HepG2 (cell line): Measurements from ENCODE around the gene WBP2NL. TPM values are rescaled to one million over a fixed set of nuclear protein-coding genes. Genes with fewer than 3 reads are reported as not detected.

Experiments
- ATAC-seq: fragments of 200-7000 bp; cut with Tn5 transposase; 3 replicates; pipeline ENCODE4 v1.9.1; 2020; ENCODE audit warnings: mild to moderate bottlenecking, moderate library complexity
- BruUV-seq: library from RNA; stranded (reverse); fragments of 400-500 nt; replicated peaks from 2 replicates; lab custom pipeline; 2021; lab: Mats Ljungman, UMichigan
- CTCF ChIA-PET: fragments of 300-600 bp; formaldehyde crosslinking; extraction: SDS; loops from one replicate; lab custom pipeline; 2021; ENCODE audit warnings: low total read pairs, inconsistent platforms, low intra/inter-chr PET ratio; lab: Yijun Ruan, JAX
- POLR2A ChIA-PET: fragments of 350-600 bp; sonication (Branson Sonifier 250); formaldehyde crosslinking; loops from one replicate; lab custom pipeline; 2020; ENCODE audit warnings: antibody characterized with exemption, inconsistent platforms; lab: Yijun Ruan, JAX
- DNase-seq: peaks from one replicate; pipeline ENCODE4 v3.0.0-alpha.2; 2015; ENCODE audit warnings: low spot score
- FAIRE-seq: peaks from 3 replicates; lab custom pipeline; 2011; peaks lifted over from hg19 to GRCh38; lab: Jason Lieb, UNC
- H2AFZ ChIP-seq: one replicate; pipeline ENCODE4 v1.6.1; 2011; ENCODE audit warnings: low read length, inconsistent platforms
- H3K27ac ChIP-seq: fragments of 300-600 bp; 3 replicates; pipeline ENCODE4 v1.8.0; 2011; ENCODE audit warnings: mixed run types, mild to moderate bottlenecking, mixed read lengths, low read length, inconsistent platforms; ENCODE audit not compliant: insufficient read depth; ENCODE audit errors: extremely low read length
- H3K27me3 ChIP-seq, 2 experiments: fragments of 200-600 bp in 1 of 2; 2 replicates in 1 of 2; 3 replicates in 1 of 2; pipeline versions ENCODE4 v1.6.0 to v1.8.0; 2011; ENCODE audit warnings: low read length in 2 of 2, mild to moderate bottlenecking in 2 of 2, moderate library complexity in 2 of 2, inconsistent platforms in 1 of 2; ENCODE audit not compliant: insufficient read depth in 2 of 2, control insufficient read depth in 1 of 2
- H3K36me3 ChIP-seq, 2 experiments: fragments of 200-600 bp in 1 of 2; replicated peaks in 1 of 2; 2 replicates in 1 of 2; 3 replicates in 1 of 2; pipeline versions ENCODE4 v1.5.1 to v1.8.0; 2011; ENCODE audit warnings: low read length in 2 of 2, inconsistent platforms in 1 of 2; ENCODE audit not compliant: insufficient read depth in 2 of 2, control insufficient read depth in 1 of 2
- H3K4me1 ChIP-seq: 2 replicates; pipeline ENCODE4 v1.5.1; 2012; ENCODE audit warnings: low read length, inconsistent platforms; ENCODE audit not compliant: insufficient read depth
- H3K4me2 ChIP-seq: 2 replicates; pipeline ENCODE4 v1.6.0; 2011; ENCODE audit warnings: low read depth, low read length, inconsistent platforms
- H3K4me3 ChIP-seq, 3 experiments: fragments of 200-600 bp in 1 of 3; sonication (generic), shearing (Covaris generic) in 1 of 3; replicated peaks in 1 of 3; 2 replicates each; pipeline ENCODE4 v1.5.1; 2011 to 2016; ENCODE audit warnings: low read length in 3 of 3, inconsistent platforms in 2 of 3, low read depth in 2 of 3, mild to moderate bottlenecking in 2 of 3, control low read depth in 1 of 3, mixed read lengths in 1 of 3; ENCODE audit not compliant: insufficient read depth in 1 of 3
- H3K79me2 ChIP-seq: one replicate; pipeline ENCODE4 v1.6.1; 2011; ENCODE audit warnings: low read length, inconsistent platforms; ENCODE audit not compliant: insufficient read depth
- H3K9ac ChIP-seq: 2 replicates; pipeline ENCODE4 v1.6.0; 2011; ENCODE audit warnings: mild to moderate bottlenecking, low read depth, low read length, inconsistent platforms; ENCODE audit not compliant: insufficient read depth
- H3K9me3 ChIP-seq: 2 replicates; pipeline ENCODE4 v1.5.1; 2012; ENCODE audit warnings: mild to moderate bottlenecking, low read length
- H4K20me1 ChIP-seq: 2 replicates; pipeline ENCODE4 v1.6.0; 2011; ENCODE audit warnings: inconsistent platforms, mild to moderate bottlenecking, low read length, moderate library complexity; ENCODE audit not compliant: insufficient read depth
- GTF2F1 ChIP-seq: fragments of 150-350 bp; IDR thresholded peaks from 2 replicates; pipeline ENCODE4 v1.6.1; 2014; ENCODE audit warnings: low read length
- KAT8 ChIP-seq: IDR thresholded peaks from 2 replicates; pipeline ENCODE4 v1.6.1; 2016; ENCODE audit warnings: missing genetic modification reagents, missing compliant biosample characterization
- KLF16 ChIP-seq, 2 experiments: sonication (generic) in 1 of 2; formaldehyde crosslinking in 1 of 2; IDR thresholded peaks; 2 replicates each; pipeline versions ENCODE4 v1.6.1 to v1.8.0; 2016 to 2023; ENCODE audit warnings: missing genetic modification reagents in 2 of 2, missing compliant biosample characterization in 1 of 2
- NAIF1 ChIP-seq: sonication (generic); formaldehyde crosslinking; IDR thresholded peaks from 2 replicates; pipeline ENCODE4 v1.5.0; 2020; ENCODE audit warnings: mild to moderate bottlenecking, missing genetic modification reagents, borderline replicate concordance
- REXO4 ChIP-seq: sonication (generic); formaldehyde crosslinking; IDR thresholded peaks from 2 replicates; pipeline ENCODE4 v1.8.0; 2022; ENCODE audit warnings: missing genetic modification reagents, mild to moderate bottlenecking, borderline replicate concordance
- THAP11 ChIP-seq: IDR thresholded peaks from 2 replicates; pipeline ENCODE4 v1.6.1; 2016; ENCODE audit warnings: missing biosample characterization, missing genetic modification reagents
- TOE1 ChIP-seq: sonication (generic); formaldehyde crosslinking; IDR thresholded peaks from 2 replicates; pipeline ENCODE4 v1.4.0; 2020; ENCODE audit warnings: mild to moderate bottlenecking, missing genetic modification reagents
- ZNF160 ChIP-seq: sonication (generic); formaldehyde crosslinking; IDR thresholded peaks from 2 replicates; pipeline ENCODE4 v1.8.0; 2022; ENCODE audit warnings: mild to moderate bottlenecking, inconsistent platforms, missing genetic modification reagents
- ZNF260 ChIP-seq: sonication (generic); formaldehyde crosslinking; IDR thresholded peaks from 2 replicates; pipeline ENCODE4 v1.4.0; 2020; ENCODE audit warnings: missing genetic modification reagents, low read depth, mild to moderate bottlenecking, borderline replicate concordance
- ZNF317 ChIP-seq: sonication (generic); formaldehyde crosslinking; IDR thresholded peaks from 2 replicates; pipeline ENCODE4 v1.5.0; 2020; ENCODE audit warnings: mild to moderate bottlenecking, missing genetic modification reagents
- WGBS: methylation state at CpG from one replicate; pipeline ENCODE4 v1.1.6; 2017; ENCODE audit warnings: low lambda C conversion rate; 5-methylcytosine and 5-hydroxymethylcytosine counted together
- in situ Hi-C: cut with HindIII; loops from 2 replicates; pipeline ENCODE4 v1.10.0; 2017; ENCODE audit warnings: low pct_unique_long_range_greater_than_20kb; ENCODE audit not compliant: extremely low pct_ligation_motif_present
- intact Hi-C: fragments of 100-400 bp; cut with micrococcal nuclease; formaldehyde crosslinking; loops from one replicate; pipeline ENCODE4 v1.10.0; 2022; ENCODE audit not compliant: unreplicated experiment
- polyA plus RNA-seq, 8 experiments: library from polyadenylated mRNA; depleted of rRNA in 3 of 8; stranded (reverse) in 7 of 8; unstranded in 1 of 8; fragments of >200 nt; fragmentation: Illumina TruSeq in 4 of 8; extraction: Trizol in 4 of 8; gene quantifications; 2 replicates each; pipeline versions ENCODE4 v1.2.1 to v1.2.3, GENCODE V29; 2011 to 2016; ENCODE audit warnings: low read depth in 4 of 8, missing spikeins in 1 of 8, mixed read lengths in 1 of 8; ENCODE audit not compliant: insufficient read depth in 1 of 8
- total RNA-seq, 5 experiments: library from RNA; depleted of rRNA; stranded (reverse); fragments of >200 nt; fragmentation: Illumina TruSeq; extraction: Trizol; gene quantifications; 2 replicates each; pipeline ENCODE4 v1.2.3, GENCODE V29; 2016; ENCODE audit warnings: low read depth in 1 of 5
- TF ChIP-seq, protein P1 (sequence below): IDR thresholded peaks from 2 replicates; pipeline ENCODE4 v1.6.1; 2016; ENCODE audit warnings: low read depth, borderline replicate concordance
- TF ChIP-seq, protein P2 (sequence below): sonication (generic); formaldehyde crosslinking; IDR thresholded peaks from 2 replicates; pipeline ENCODE4 v1.8.1; 2023; ENCODE audit warnings: mild to moderate bottlenecking, moderate library complexity, missing genetic modification reagents
- TF ChIP-seq, protein P3 (sequence below): sonication (generic); formaldehyde crosslinking; IDR thresholded peaks from 2 replicates; pipeline ENCODE4 v1.5.0; 2020; ENCODE audit warnings: mild to moderate bottlenecking, missing genetic modification reagents, borderline replicate concordance

The WBP2NL gene
- total and polyA plus RNA-seq, 2 of the 13 experiments (the other 11 are each of a cell fraction or from before 2014, with no cell fraction given) = not detected

DNA sequence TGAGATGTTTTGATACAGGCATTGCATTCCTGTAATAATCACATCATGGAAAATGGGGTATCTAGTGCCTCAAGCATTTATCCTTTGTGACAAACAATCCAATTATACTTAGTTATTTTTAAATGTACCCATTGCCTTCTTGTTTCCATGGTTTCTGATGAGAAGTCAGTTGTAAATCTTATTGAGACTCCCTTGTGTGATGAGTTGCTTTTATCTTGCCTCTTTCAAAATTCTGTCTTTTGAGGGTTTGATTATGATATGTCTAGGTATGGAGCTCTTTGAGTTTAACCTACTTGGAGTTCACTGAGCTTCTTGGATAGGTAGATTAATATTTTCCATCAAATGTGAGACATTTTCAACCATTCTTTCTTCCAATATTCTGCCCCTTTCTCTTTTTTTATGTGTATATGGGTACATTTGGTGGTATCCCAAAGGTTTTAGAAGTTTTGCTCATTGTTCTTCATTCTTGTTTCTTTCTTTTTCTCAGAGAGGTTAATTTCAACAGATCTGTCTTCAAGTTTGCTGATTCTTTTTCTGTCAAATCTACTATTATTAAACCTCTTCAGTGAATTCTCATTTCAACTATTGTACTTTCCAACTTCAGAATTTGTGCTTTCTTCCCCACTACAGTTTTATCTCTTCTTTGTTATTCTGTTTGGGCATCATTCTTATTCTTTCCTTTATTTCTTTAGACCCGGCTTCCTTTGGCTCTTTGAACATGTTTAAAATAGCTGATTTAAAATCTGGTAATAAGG is 58.3 kb downstream of the WBP2NL start:
- H4K20me1 ChIP-seq = no peaks in the 10 kb centered on the region
- no peak overlapping the region for H3K9ac ChIP-seq
- 91% methylated on average over 1 of the region's 1 CpG for whole genome bisulfite sequencing
- POLR2A ChIA-PET = no interaction called here
- intact Hi-C loops = no loop called here
- no peak overlapping the region for H3K4me2 ChIP-seq
- H3K27me3 ChIP-seq = no peaks in the 10 kb centered on the region
- TF ChIP-seq GTF2F1 (no peak), KLF16 (CRISPR knock-in tag; IDR thresholded peaks at IDR 0.05) (no peak), ZNF160 (CRISPR knock-in tag) (peak; percentile 78; the same call in 1 of the 2 replicates), THAP11 (CRISPR knock-in tag) (no peak), NAIF1 (CRISPR knock-in tag) (no peak), REXO4 (no peak), ZNF317 (peak; percentile 97), TOE1 (no peak), ZNF260 (CRISPR knock-in tag) (no peak), KAT8 (CRISPR knock-in tag) (no peak)
- TF ChIP-seq, protein P1, sequence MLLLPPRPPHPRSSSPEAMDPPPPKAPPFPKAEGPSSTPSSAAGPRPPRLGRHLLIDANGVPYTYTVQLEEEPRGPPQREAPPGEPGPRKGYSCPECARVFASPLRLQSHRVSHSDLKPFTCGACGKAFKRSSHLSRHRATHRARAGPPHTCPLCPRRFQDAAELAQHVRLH (CRISPR knock-in tag) = no peak
- TF ChIP-seq, protein P2, sequence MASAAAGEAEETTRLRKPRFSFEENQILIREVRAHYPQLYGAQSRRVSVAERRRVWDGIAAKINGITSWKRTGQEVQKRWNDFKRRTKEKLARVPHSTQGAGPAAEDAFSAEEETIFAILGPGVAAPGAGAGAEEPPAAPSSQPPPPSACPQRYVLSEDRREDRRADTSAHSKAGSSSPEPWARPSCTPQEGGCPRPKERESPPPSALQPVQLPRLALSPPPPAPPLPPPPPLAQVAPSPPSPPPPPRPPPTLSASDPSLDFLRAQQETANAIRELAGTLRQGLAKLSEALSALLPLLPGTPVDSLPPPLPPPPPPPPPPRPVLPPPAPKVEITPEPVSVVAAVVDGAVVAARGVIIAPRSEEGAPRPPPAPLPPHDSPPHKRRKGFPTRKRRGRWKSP (CRISPR knock-in tag) = no peak
- TF ChIP-seq, protein P3, sequence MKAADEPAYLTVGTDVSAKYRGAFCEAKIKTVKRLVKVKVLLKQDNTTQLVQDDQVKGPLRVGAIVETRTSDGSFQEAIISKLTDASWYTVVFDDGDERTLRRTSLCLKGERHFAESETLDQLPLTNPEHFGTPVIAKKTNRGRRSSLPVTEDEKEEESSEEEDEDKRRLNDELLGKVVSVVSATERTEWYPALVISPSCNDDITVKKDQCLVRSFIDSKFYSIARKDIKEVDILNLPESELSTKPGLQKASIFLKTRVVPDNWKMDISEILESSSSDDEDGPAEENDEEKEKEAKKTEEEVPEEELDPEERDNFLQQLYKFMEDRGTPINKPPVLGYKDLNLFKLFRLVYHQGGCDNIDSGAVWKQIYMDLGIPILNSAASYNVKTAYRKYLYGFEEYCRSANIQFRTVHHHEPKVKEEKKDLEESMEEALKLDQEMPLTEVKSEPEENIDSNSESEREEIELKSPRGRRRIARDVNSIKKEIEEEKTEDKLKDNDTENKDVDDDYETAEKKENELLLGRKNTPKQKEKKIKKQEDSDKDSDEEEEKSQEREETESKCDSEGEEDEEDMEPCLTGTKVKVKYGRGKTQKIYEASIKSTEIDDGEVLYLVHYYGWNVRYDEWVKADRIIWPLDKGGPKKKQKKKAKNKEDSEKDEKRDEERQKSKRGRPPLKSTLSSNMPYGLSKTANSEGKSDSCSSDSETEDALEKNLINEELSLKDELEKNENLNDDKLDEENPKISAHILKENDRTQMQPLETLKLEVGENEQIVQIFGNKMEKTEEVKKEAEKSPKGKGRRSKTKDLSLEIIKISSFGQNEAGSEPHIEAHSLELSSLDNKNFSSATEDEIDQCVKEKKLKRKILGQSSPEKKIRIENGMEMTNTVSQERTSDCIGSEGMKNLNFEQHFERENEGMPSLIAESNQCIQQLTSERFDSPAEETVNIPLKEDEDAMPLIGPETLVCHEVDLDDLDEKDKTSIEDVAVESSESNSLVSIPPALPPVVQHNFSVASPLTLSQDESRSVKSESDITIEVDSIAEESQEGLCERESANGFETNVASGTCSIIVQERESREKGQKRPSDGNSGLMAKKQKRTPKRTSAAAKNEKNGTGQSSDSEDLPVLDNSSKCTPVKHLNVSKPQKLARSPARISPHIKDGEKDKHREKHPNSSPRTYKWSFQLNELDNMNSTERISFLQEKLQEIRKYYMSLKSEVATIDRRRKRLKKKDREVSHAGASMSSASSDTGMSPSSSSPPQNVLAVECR (CRISPR knock-in tag) = no peak
- H3K79me2 ChIP-seq = no peaks in the 10 kb centered on the region
- H2AFZ ChIP-seq = no peak overlapping the region
- FAIRE-seq = no peak
- no peak for ATAC-seq
- TSS peak; percentile 39 for BruUV-seq
- no peak overlapping the region for H3K4me3 ChIP-seq
- peaks cover 11% of the 10 kb centered on the region for H3K9me3 ChIP-seq
- in situ Hi-C loops = no loop called here
- H3K27ac ChIP-seq = no peak overlapping the region
- CTCF ChIA-PET = no interaction called here
- DNase-seq = no peak
- H3K36me3 ChIP-seq = peaks cover 5 to 6% of the 10 kb centered on the region in 2 experiments; a peak in 3 of 5 replicates
- no peaks in the 10 kb centered on the region for H3K4me1 ChIP-seq
